ENCODE results near the gene FRMD6. TPM values are rescaled to one million over a fixed set of nuclear protein-coding genes. Genes with fewer than 3 reads are reported as not detected.
"Not testable (repeated sequence)": the region's sequence is repeated elsewhere in the genome, so short reads cannot be mapped to it uniquely, and the experiment has no call there.

Gene FRMD6
- total and polyA plus RNA-seq, 5 donors from 2014 or later = 0.77 to 1.7 (median 0.89) TPM; not detected in 2

DNA sequence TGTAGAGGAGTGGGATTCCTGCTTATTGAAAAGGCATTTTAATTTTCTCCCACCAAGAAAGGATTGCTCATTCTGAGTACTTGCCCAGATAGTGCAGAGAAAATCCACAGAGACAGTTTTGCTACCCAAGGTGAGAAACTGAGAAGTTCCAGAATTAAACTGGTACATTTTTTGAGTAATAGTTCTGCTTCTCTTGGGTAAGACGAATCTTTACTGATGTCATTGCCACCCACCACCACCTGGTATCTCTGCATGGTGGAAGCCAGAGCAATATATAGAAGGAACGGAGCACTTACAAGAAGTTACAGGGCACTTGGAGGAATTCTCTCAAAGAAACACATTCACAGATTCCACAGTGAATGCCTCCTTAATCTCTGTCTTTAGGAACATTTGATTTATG is 20.7 kb upstream of the FRMD6 start:
- Mint-ChIP-seq H3K27ac (no peak overlapping the region), H3K36me3 (no peaks in the 10 kb centered on the region), H3K4me3 (no peak overlapping the region), H3K4me1 (peaks cover 0 to 4% (median 0%) of the 10 kb centered on the region in 4 donors), H3K27me3 (peaks cover 21% of the 10 kb centered on the region), H3K9me3 (peaks cover 0 to 2% (median 0%) of the 10 kb centered on the region in 7 donors)
- ATAC-seq (ENCODE audit: low read depth in 2 of 2) (no peak), DNase-seq (no peak)
- Histone ChIP-seq H3K4me3 (ENCODE audit: low read depth, low read length) (no peak overlapping the region), H3K36me3 (ENCODE audit: control insufficient read depth, insufficient read depth, low read length) (no peaks in the 10 kb centered on the region), H3K27ac (ENCODE audit: insufficient read depth, low read length, poor library complexity, severe bottlenecking) (no peak overlapping the region), H3K27me3 (ENCODE audit: control insufficient read depth, insufficient read depth, low read length) (peaks cover 4% of the 10 kb centered on the region), H3K4me1 (ENCODE audit: control insufficient read depth, insufficient read depth, low read length, poor library complexity, severe bottlenecking) (no peaks in the 10 kb centered on the region), H3K9me3 (ENCODE audit: control insufficient read depth in 2 of 2, low read length in 2 of 2) (no peaks in the 10 kb centered on the region)

DNA sequence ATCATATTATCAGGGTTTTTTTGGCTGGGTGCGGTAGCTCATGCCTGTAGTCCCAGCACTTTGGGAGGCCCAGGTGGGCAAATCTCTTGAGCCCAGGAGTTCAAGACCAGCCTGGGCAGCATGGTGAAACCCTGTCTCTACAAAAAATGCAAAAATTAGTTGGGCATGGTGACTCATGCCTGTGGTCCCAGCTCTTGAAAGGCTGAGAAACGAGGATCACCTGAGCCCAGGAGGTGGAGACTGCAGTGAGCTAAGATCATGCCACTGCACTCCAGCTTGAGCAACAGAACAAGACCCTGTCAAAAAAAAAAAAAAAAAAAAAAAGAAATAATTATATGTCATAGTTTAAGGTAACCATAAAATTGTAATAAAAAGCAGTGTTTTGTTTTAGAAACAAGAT is 18.4 kb upstream of the FRMD6 start:
- not testable (repeated sequence) for H3K4me1 ChIP-seq (ENCODE audit: control insufficient read depth, insufficient read depth, low read length, poor library complexity, severe bottlenecking); H3K9me3 Mint-ChIP-seq; ATAC-seq (ENCODE audit: low read depth in 2 of 2); H3K9me3 ChIP-seq (ENCODE audit: control insufficient read depth in 2 of 2, low read length in 2 of 2); H3K4me1 Mint-ChIP-seq; H3K36me3 Mint-ChIP-seq; H3K4me3 ChIP-seq (ENCODE audit: low read depth, low read length); H3K4me3 Mint-ChIP-seq; H3K27me3 ChIP-seq (ENCODE audit: control insufficient read depth, insufficient read depth, low read length); H3K36me3 ChIP-seq (ENCODE audit: control insufficient read depth, insufficient read depth, low read length); H3K27ac Mint-ChIP-seq; DNase-seq; H3K27ac ChIP-seq (ENCODE audit: insufficient read depth, low read length, poor library complexity, severe bottlenecking)
- peaks cover 31% of the 10 kb centered on the region for H3K27me3 Mint-ChIP-seq

GRCh38 chr14:51636109-51636508 is 15.6 kb upstream of the FRMD6 start:
- Mint-ChIP-seq H3K27me3 (peaks cover 30% of the 10 kb centered on the region), H3K27ac (no peak overlapping the region), H3K36me3 (no peaks in the 10 kb centered on the region), H3K9me3 (peaks cover 0 to 1% (median 0%) of the 10 kb centered on the region in 7 donors), H3K4me3 (no peak overlapping the region), H3K4me1 (no peaks in the 10 kb centered on the region)
- no peaks in the 10 kb centered on the region for H3K4me1 ChIP-seq (ENCODE audit: control insufficient read depth, insufficient read depth, low read length, poor library complexity, severe bottlenecking)
- no peak overlapping the region for H3K27ac ChIP-seq (ENCODE audit: insufficient read depth, low read length, poor library complexity, severe bottlenecking)
- H3K4me3 ChIP-seq (ENCODE audit: low read depth, low read length) = no peak overlapping the region
- H3K9me3 ChIP-seq (ENCODE audit: control insufficient read depth in 2 of 2, low read length in 2 of 2) = no peaks in the 10 kb centered on the region
- ATAC-seq (ENCODE audit: low read depth in 2 of 2) (no peak), DNase-seq (no peak)
- H3K27me3 ChIP-seq (ENCODE audit: control insufficient read depth, insufficient read depth, low read length) = peaks cover 1% of the 10 kb centered on the region
- no peaks in the 10 kb centered on the region for H3K36me3 ChIP-seq (ENCODE audit: control insufficient read depth, insufficient read depth, low read length)

GRCh38 chr14:51638071-51638944 is 13.4 kb upstream of the FRMD6 start:
- peaks cover 0 to 1% (median 0%) of the 10 kb centered on the region in 7 donors for H3K9me3 Mint-ChIP-seq
- H3K36me3 Mint-ChIP-seq = no peaks in the 10 kb centered on the region
- Histone ChIP-seq H3K27ac (ENCODE audit: insufficient read depth, low read length, poor library complexity, severe bottlenecking) (no peak overlapping the region), H3K36me3 (ENCODE audit: control insufficient read depth, insufficient read depth, low read length) (no peaks in the 10 kb centered on the region), H3K4me1 (ENCODE audit: control insufficient read depth, insufficient read depth, low read length, poor library complexity, severe bottlenecking) (no peaks in the 10 kb centered on the region), H3K4me3 (ENCODE audit: low read depth, low read length) (no peak overlapping the region), H3K9me3 (ENCODE audit: control insufficient read depth in 2 of 2, low read length in 2 of 2) (no peaks in the 10 kb centered on the region), H3K27me3 (ENCODE audit: control insufficient read depth, insufficient read depth, low read length) (no peaks in the 10 kb centered on the region)
- ATAC-seq (ENCODE audit: low read depth in 2 of 2) (no peak), DNase-seq (no peak)
- H3K4me3 Mint-ChIP-seq = no peak overlapping the region
- H3K4me1 Mint-ChIP-seq = no peaks in the 10 kb centered on the region
- H3K27me3 Mint-ChIP-seq = peaks cover 26% of the 10 kb centered on the region
- no peak overlapping the region for H3K27ac Mint-ChIP-seq

- H3K9me3 ChIP-seq (ENCODE audit: control insufficient read depth in 2 of 2, low read length in 2 of 2) = no peaks in the 10 kb centered on the region
- no peaks in the 10 kb centered on the region for H3K27me3 ChIP-seq (ENCODE audit: control insufficient read depth, insufficient read depth, low read length)
- no peak for DNase-seq
- peaks cover 31% of the 10 kb centered on the region for H3K27me3 Mint-ChIP-seq
- no peak for ATAC-seq (ENCODE audit: low read depth in 2 of 2)
- H3K36me3 ChIP-seq (ENCODE audit: control insufficient read depth, insufficient read depth, low read length) = no peaks in the 10 kb centered on the region
- no peaks in the 10 kb centered on the region for H3K4me1 ChIP-seq (ENCODE audit: control insufficient read depth, insufficient read depth, low read length, poor library complexity, severe bottlenecking)
- no peak overlapping the region for H3K4me3 ChIP-seq (ENCODE audit: low read depth, low read length)
- H3K9me3 Mint-ChIP-seq = peaks cover 0 to 3% (median 0%) of the 10 kb centered on the region in 7 donors
- H3K4me1 Mint-ChIP-seq = no peaks in the 10 kb centered on the region
- H3K4me3 Mint-ChIP-seq = no peak overlapping the region
- H3K27ac ChIP-seq (ENCODE audit: insufficient read depth, low read length, poor library complexity, severe bottlenecking) = no peak overlapping the region
- no peak overlapping the region for H3K27ac Mint-ChIP-seq
- H3K36me3 Mint-ChIP-seq = no peaks in the 10 kb centered on the region
These were observed 11.9 kb upstream of the FRMD6 start for GRCh38 chr14:51639668-51640316.

- Mint-ChIP-seq H3K4me1 (no peaks in the 10 kb centered on the region), H3K9me3 (peaks cover 0 to 6% (median 0%) of the 10 kb centered on the region in 7 donors), H3K27ac (no peak overlapping the region), H3K36me3 (no peaks in the 10 kb centered on the region), H3K4me3 (no peak overlapping the region), H3K27me3 (peaks cover 21% of the 10 kb centered on the region)
- ATAC-seq (ENCODE audit: low read depth in 2 of 2) = no peak
- no peaks in the 10 kb centered on the region for H3K36me3 ChIP-seq (ENCODE audit: control insufficient read depth, insufficient read depth, low read length)
- no peaks in the 10 kb centered on the region for H3K4me1 ChIP-seq (ENCODE audit: control insufficient read depth, insufficient read depth, low read length, poor library complexity, severe bottlenecking)
- H3K4me3 ChIP-seq (ENCODE audit: low read depth, low read length) = no peak overlapping the region
- H3K27me3 ChIP-seq (ENCODE audit: control insufficient read depth, insufficient read depth, low read length) = no peaks in the 10 kb centered on the region
- DNase-seq = no peak
- no peaks in the 10 kb centered on the region for H3K9me3 ChIP-seq (ENCODE audit: control insufficient read depth in 2 of 2, low read length in 2 of 2)
- H3K27ac ChIP-seq (ENCODE audit: insufficient read depth, low read length, poor library complexity, severe bottlenecking) = no peak overlapping the region
These were observed 8.6 kb upstream of the FRMD6 start for GRCh38 chr14:51643140-51643539.

- Histone ChIP-seq H3K27ac (ENCODE audit: insufficient read depth, low read length, poor library complexity, severe bottlenecking) (no peak overlapping the region), H3K4me1 (ENCODE audit: control insufficient read depth, insufficient read depth, low read length, poor library complexity, severe bottlenecking) (no peaks in the 10 kb centered on the region), H3K36me3 (ENCODE audit: control insufficient read depth, insufficient read depth, low read length) (no peaks in the 10 kb centered on the region), H3K27me3 (ENCODE audit: control insufficient read depth, insufficient read depth, low read length) (no peaks in the 10 kb centered on the region), H3K9me3 (ENCODE audit: control insufficient read depth in 2 of 2, low read length in 2 of 2) (no peaks in the 10 kb centered on the region), H3K4me3 (ENCODE audit: low read depth, low read length) (no peak overlapping the region)
- DNase-seq (no peak), ATAC-seq (ENCODE audit: low read depth in 2 of 2) (no peak)
- H3K9me3 Mint-ChIP-seq = peaks cover 0 to 4% (median 0%) of the 10 kb centered on the region in 7 donors
- peaks cover 25% of the 10 kb centered on the region for H3K27me3 Mint-ChIP-seq
- H3K4me3 Mint-ChIP-seq = no peak overlapping the region
- no peaks in the 10 kb centered on the region for H3K36me3 Mint-ChIP-seq
- no peak overlapping the region for H3K27ac Mint-ChIP-seq
- H3K4me1 Mint-ChIP-seq = peaks cover 0 to 3% (median 0%) of the 10 kb centered on the region in 4 donors
These were observed 7.3 kb upstream of the FRMD6 start for GRCh38 chr14:51644217-51644933.
